Trophoblast cell (in vitro differentiated cells and primary cell): ENCODE results near the gene SPSB4.

Source experiments
- DNase-seq, 2 donors: peaks; one replicate each; pipeline ENCODE4 v3.0.0-alpha.2; 2016
- H2AFZ ChIP-seq: 2 replicates; pipeline ENCODE4 v1.6.1; 2013; ENCODE audit warnings: low read length, moderate library complexity, mild to moderate bottlenecking; ENCODE audit not compliant: insufficient read depth, poor library complexity
- H2AK5ac ChIP-seq: 2 replicates; pipeline ENCODE4 v1.6.1; 2013; ENCODE audit warnings: mild to moderate bottlenecking, low read length
- H2BK120ac ChIP-seq: 2 replicates; pipeline ENCODE4 v1.6.1; 2013; ENCODE audit warnings: low read length, mild to moderate bottlenecking, moderate library complexity; ENCODE audit not compliant: insufficient read depth, poor library complexity
- H2BK12ac ChIP-seq: 2 replicates; pipeline ENCODE4 v1.6.1; 2013; ENCODE audit warnings: mild to moderate bottlenecking, low read length, moderate library complexity
- H2BK5ac ChIP-seq: 2 replicates; pipeline ENCODE4 v1.6.1; 2013; ENCODE audit warnings: low read length, low read depth, moderate library complexity, mild to moderate bottlenecking; ENCODE audit not compliant: poor library complexity
- H3K14ac ChIP-seq: 2 replicates; pipeline ENCODE4 v1.6.1; 2013; ENCODE audit warnings: mild to moderate bottlenecking, low read length
- H3K18ac ChIP-seq: 2 replicates; pipeline ENCODE4 v1.6.1; 2013; ENCODE audit warnings: mild to moderate bottlenecking, low read length
- H3K23ac ChIP-seq: 2 replicates; pipeline ENCODE4 v1.6.1; 2013; ENCODE audit warnings: low read length
- H3K27ac ChIP-seq: 2 replicates; pipeline ENCODE4 v1.5.1; 2013; ENCODE audit warnings: low read depth, mild to moderate bottlenecking, inconsistent platforms, low read length, moderate library complexity
- H3K27me3 ChIP-seq: 2 replicates; pipeline ENCODE4 v1.6.1; 2013; ENCODE audit warnings: inconsistent platforms, mild to moderate bottlenecking, low read length, moderate library complexity; ENCODE audit not compliant: insufficient read depth
- H3K36me3 ChIP-seq, 2 experiments: 1 replicate in 1 of 2; 2 replicates in 1 of 2; pipeline ENCODE4 v1.6.1; 2013; ENCODE audit warnings: low read length in 2 of 2, mild to moderate bottlenecking in 2 of 2, moderate library complexity in 1 of 2; ENCODE audit not compliant: insufficient read depth in 2 of 2, control insufficient read depth in 1 of 2
- H3K4ac ChIP-seq: 2 replicates; pipeline ENCODE4 v1.6.1; 2013; ENCODE audit warnings: low read depth, mild to moderate bottlenecking, low read length, moderate library complexity
- H3K4me1 ChIP-seq, 2 experiments: 1 replicate in 1 of 2; 2 replicates in 1 of 2; pipeline ENCODE4 v1.6.1; 2013; ENCODE audit warnings: low read length in 2 of 2, mild to moderate bottlenecking in 2 of 2, moderate library complexity in 1 of 2; ENCODE audit not compliant: insufficient read depth in 2 of 2, control insufficient read depth in 1 of 2
- H3K4me2 ChIP-seq: 2 replicates; pipeline ENCODE4 v1.6.1; 2013; ENCODE audit warnings: inconsistent platforms, mild to moderate bottlenecking, low read length, moderate library complexity
- H3K4me3 ChIP-seq: 2 replicates; pipeline ENCODE4 v1.5.1; 2013; ENCODE audit warnings: mild to moderate bottlenecking, low read depth, low read length, inconsistent platforms
- H3K79me1 ChIP-seq: one replicate; pipeline ENCODE4 v1.6.1; 2013; ENCODE audit warnings: low read length
- H3K79me2 ChIP-seq: 2 replicates; pipeline ENCODE4 v1.6.1; 2013; ENCODE audit warnings: low read length, mild to moderate bottlenecking; ENCODE audit not compliant: control insufficient read depth, insufficient read depth, poor library complexity
- H3K9ac ChIP-seq: 2 replicates; pipeline ENCODE4 v1.6.1; 2013; ENCODE audit warnings: mild to moderate bottlenecking, low read length
- H3K9me3 ChIP-seq: 2 replicates; pipeline ENCODE4 v1.6.1; 2013; ENCODE audit warnings: low read depth, mild to moderate bottlenecking, control low read depth, inconsistent platforms, low read length; ENCODE audit not compliant: insufficient read depth
- H4K12ac ChIP-seq: 2 replicates; pipeline ENCODE4 v1.6.1; 2013; ENCODE audit warnings: low read depth, mild to moderate bottlenecking, low read length, moderate library complexity
- H4K8ac ChIP-seq: 2 replicates; pipeline ENCODE4 v1.6.1; 2013; ENCODE audit warnings: low read depth, mild to moderate bottlenecking, low read length, moderate library complexity
- H4K91ac ChIP-seq: one replicate; pipeline ENCODE4 v1.6.1; 2013; ENCODE audit warnings: low read depth, mild to moderate bottlenecking, low read length, moderate library complexity
- WGBS: extraction: QIAGEN DNeasy Blood & Tissue Kit; methylation state at CpG from one replicate; pipeline ENCODE4 v1.1.7; 2013; ENCODE audit warnings: missing lambda C conversion rate; ENCODE audit not compliant: insufficient read length, insufficient coverage; ENCODE audit errors: extremely low coverage; 5-methylcytosine and 5-hydroxymethylcytosine counted together

Gene SPSB4

DNA sequence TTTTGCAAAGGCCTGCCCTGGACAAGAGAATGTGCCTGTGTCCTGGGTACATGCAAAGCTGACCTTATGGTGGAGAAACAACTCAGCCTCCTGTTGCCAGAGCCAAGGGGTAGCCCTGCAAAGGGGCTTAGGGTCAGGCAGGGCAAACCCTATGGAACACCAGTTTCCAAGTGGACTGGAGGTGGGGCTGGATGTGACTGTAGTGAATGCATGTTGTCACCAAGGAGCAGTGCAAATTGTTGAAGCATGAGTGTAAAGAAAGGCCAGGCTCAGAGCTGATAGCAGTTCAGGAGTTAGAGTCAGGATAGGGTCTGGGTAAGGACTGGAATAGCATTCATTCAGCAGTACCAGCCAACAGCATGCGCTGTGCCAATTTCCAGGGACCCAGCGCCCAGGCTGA lies 97.6 kb downstream of the SPSB4 start:
- Histone ChIP-seq H3K27me3 (no peaks in the 10 kb centered on the region), H3K79me1 (no peaks in the 10 kb centered on the region), H2AK5ac (no peak overlapping the region), H3K36me3 (peaks cover 3 to 8% of the 10 kb centered on the region in 2 experiments), H3K18ac (peak overlapping the region; percentile 2), H3K9ac (no peak overlapping the region), H3K4ac (no peak overlapping the region), H3K4me2 (no peak overlapping the region), H4K12ac (no peak overlapping the region), H2BK120ac (no peak overlapping the region), H3K4me3 (no peak overlapping the region), H3K4me1 (peaks cover 26 to 28% of the 10 kb centered on the region in 2 experiments), H2BK12ac (no peak overlapping the region), H3K27ac (no peak overlapping the region), H2BK5ac (no peak overlapping the region), H3K79me2 (peaks cover 4% of the 10 kb centered on the region), H4K91ac (no peak overlapping the region), H3K23ac (no peak overlapping the region), H3K14ac (no peak overlapping the region), H3K9me3 (peaks cover 3% of the 10 kb centered on the region), H4K8ac (no peak overlapping the region), H2AFZ (no peak overlapping the region)
- DNase-seq = peak; percentile 21 to 59
- WGBS = no CpG with 5 or more reads among the region's 2 CpGs

DNA sequence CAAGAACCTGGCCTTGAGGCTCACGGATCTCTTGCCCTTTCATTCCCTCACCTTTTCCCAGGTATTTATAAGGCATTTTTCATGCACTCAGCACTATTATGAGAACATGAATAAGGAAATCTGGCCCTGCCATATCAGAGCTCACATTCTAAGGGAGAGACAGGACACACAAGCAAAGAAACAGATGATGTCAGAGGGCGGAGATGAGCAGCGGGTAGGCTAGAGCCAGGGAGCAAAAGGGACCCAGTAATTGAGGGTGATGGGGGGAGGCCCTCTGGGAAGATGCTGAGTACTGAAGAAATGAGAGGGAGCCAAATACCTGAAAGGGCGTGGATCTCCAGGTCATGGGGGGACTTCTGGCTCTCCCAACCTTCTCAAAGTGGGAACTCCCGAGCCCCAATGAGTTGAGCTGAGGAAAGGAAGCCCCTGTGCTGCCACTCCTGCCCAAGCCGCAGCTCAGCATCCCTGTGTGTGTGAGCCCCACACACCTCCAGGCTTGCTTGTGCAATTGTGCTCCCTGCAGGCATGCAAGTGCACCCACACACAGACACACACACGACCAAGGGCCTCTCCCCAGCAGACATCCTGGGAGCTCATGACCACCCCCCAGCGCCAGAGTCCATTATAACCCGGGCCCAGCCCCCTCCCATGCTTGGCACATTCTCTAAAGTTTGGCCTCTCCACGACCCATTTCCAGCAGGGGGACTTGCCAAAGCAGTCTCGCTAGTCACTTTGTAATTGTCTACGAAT lies 99.1 kb downstream of the SPSB4 start:
- no peak overlapping the region for H3K4ac ChIP-seq
- no peak overlapping the region for H2AK5ac ChIP-seq
- H3K4me2 ChIP-seq = no peak overlapping the region
- peaks cover 3 to 8% of the 10 kb centered on the region in 2 experiments for H3K36me3 ChIP-seq
- H3K4me1 ChIP-seq = peaks cover 26 to 28% of the 10 kb centered on the region in 2 experiments
- H4K8ac ChIP-seq = no peak overlapping the region
- no peak overlapping the region for H3K9ac ChIP-seq
- H2BK12ac ChIP-seq = no peak overlapping the region
- H2BK5ac ChIP-seq = no peak overlapping the region
- no peak overlapping the region for H3K23ac ChIP-seq
- H3K14ac ChIP-seq = no peak overlapping the region
- H3K27me3 ChIP-seq = no peaks in the 10 kb centered on the region
- no peak overlapping the region for H4K91ac ChIP-seq
- peaks cover 3% of the 10 kb centered on the region for H3K9me3 ChIP-seq
- peaks cover 4% of the 10 kb centered on the region for H3K79me2 ChIP-seq
- WGBS = no CpG with 5 or more reads among the region's 12 CpGs
- no peak overlapping the region for H3K4me3 ChIP-seq
- H2AFZ ChIP-seq = no peak overlapping the region
- H4K12ac ChIP-seq = no peak overlapping the region
- DNase-seq = no peak
- no peak overlapping the region for H3K18ac ChIP-seq
- no peak overlapping the region for H2BK120ac ChIP-seq
- no peak overlapping the region for H3K27ac ChIP-seq
- H3K79me1 ChIP-seq = no peaks in the 10 kb centered on the region

DNA sequence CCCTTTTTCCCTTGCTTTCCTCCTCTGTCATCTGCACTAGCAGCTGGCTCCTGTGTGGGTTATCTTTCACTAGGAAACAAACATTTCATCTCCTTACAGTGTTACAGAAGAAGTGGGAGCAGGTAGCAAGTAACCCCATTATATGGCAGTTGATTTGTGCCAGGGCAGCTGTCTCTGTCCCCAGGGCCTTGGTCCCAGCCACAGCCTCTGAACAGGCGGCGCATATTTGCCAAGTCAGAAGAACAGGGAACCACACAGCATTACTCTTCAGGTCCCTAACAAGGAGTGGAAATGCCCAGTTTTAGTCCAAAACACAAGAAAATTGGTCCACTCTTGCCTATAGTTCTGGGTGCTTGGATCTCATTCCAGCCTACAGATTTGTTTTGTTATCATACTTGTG lies 99.8 kb downstream of the SPSB4 start:
- Histone ChIP-seq H3K4ac (no peak overlapping the region), H3K4me1 (peaks cover 26 to 28% of the 10 kb centered on the region in 2 experiments), H3K23ac (no peak overlapping the region), H4K8ac (no peak overlapping the region), H3K36me3 (peaks cover 3 to 8% of the 10 kb centered on the region in 2 experiments), H3K9ac (no peak overlapping the region), H3K79me2 (peaks cover 4% of the 10 kb centered on the region), H3K4me3 (no peak overlapping the region), H4K12ac (no peak overlapping the region), H3K4me2 (no peak overlapping the region), H3K9me3 (peaks cover 3% of the 10 kb centered on the region), H2AK5ac (no peak overlapping the region), H3K18ac (no peak overlapping the region), H2BK5ac (no peak overlapping the region), H3K14ac (no peak overlapping the region), H4K91ac (no peak overlapping the region), H3K79me1 (no peaks in the 10 kb centered on the region), H2AFZ (no peak overlapping the region), H3K27me3 (no peaks in the 10 kb centered on the region), H2BK12ac (no peak overlapping the region), H3K27ac (no peak overlapping the region), H2BK120ac (no peak overlapping the region)
- no peak for DNase-seq
- no CpG with 5 or more reads among the region's 2 CpGs for WGBS

DNA sequence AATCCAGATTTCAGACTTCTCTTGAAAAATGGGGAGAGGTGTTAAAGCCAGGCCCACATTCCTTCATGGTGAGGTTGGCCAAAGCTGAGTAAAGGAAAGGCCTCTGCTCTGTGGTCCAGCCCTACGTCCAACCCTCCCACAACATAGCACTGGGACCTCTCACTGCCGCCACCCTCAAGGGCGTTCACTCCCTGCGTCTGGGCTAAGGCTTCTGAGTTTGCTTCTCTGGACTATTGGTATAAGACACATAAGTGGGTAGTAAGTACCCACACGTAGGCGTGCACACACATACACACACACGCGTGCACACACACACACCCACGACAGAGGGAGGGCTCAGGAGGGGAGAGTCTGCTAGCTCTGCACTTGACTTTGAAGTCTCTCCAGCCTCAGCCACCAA lies 100.3 kb downstream of the SPSB4 start:
- H3K14ac ChIP-seq = no peak overlapping the region
- peaks cover 3% of the 10 kb centered on the region for H3K9me3 ChIP-seq
- H2BK120ac ChIP-seq = no peak overlapping the region
- peaks cover 3 to 8% of the 10 kb centered on the region in 2 experiments for H3K36me3 ChIP-seq
- H3K4ac ChIP-seq = no peak overlapping the region
- H3K23ac ChIP-seq = no peak overlapping the region
- no peak overlapping the region for H3K18ac ChIP-seq
- no peak overlapping the region for H4K91ac ChIP-seq
- H3K9ac ChIP-seq = no peak overlapping the region
- no peak overlapping the region for H4K12ac ChIP-seq
- H3K4me3 ChIP-seq = no peak overlapping the region
- peak; percentile 23 to 42 for DNase-seq
- no peak overlapping the region for H2BK12ac ChIP-seq
- H2BK5ac ChIP-seq = no peak overlapping the region
- H3K79me2 ChIP-seq = peaks cover 4% of the 10 kb centered on the region
- no peak overlapping the region for H3K27ac ChIP-seq
- H2AK5ac ChIP-seq = no peak overlapping the region
- no peaks in the 10 kb centered on the region for H3K27me3 ChIP-seq
- no peak overlapping the region for H3K4me2 ChIP-seq
- H3K79me1 ChIP-seq = no peaks in the 10 kb centered on the region
- H3K4me1 ChIP-seq = peaks cover 26 to 28% of the 10 kb centered on the region in 2 experiments
- no peak overlapping the region for H2AFZ ChIP-seq
- no CpG with 5 or more reads among the region's 9 CpGs for WGBS
- no peak overlapping the region for H4K8ac ChIP-seq
